Endothelial cell of umbilical vein (primary cell): Measurements from ENCODE around the gene SYCP3. TPM values are rescaled to one million over a fixed set of nuclear protein-coding genes. Genes with fewer than 3 reads are reported as not detected.
A peak's percentile ranks its signal among the peaks of the same experiment; 100 is the strongest.

Experiments used
- BruUV-seq: library from RNA; stranded (reverse); fragments of 400-500 nt; replicated peaks from 2 replicates; lab custom pipeline; 2021; lab: Mats Ljungman, UMichigan
- CTCF ChIA-PET: fragments of 300-600, 350-600 bp; sonication (Branson Sonifier 250); formaldehyde crosslinking; loops from one replicate; lab custom pipeline; 2021; ENCODE audit warnings: antibody characterized with exemption, inconsistent platforms; lab: Charles Lee
- POLR2A ChIA-PET: fragments of 300-600, 350-600 bp; sonication (Branson Sonifier 250); formaldehyde crosslinking; loops from one replicate; lab custom pipeline; 2021; ENCODE audit warnings: antibody characterized with exemption, inconsistent platforms; lab: Charles Lee
- DNase-seq: peaks from one replicate; pipeline ENCODE4 v3.0.0-alpha.2; 2011; ENCODE audit warnings: low read depth, low spot score
- FAIRE-seq: peaks from 2 replicates; lab custom pipeline; 2011; peaks lifted over from hg19 to GRCh38; lab: Jason Lieb, UNC
- H2AFZ ChIP-seq: 2 replicates; pipeline ENCODE4 v1.6.0; 2012; ENCODE audit warnings: low read depth, low read length, control low read depth, inconsistent platforms
- H3K27ac ChIP-seq: 2 replicates; pipeline ENCODE4 v1.5.1; 2011; ENCODE audit warnings: low read depth, mild to moderate bottlenecking, control low read depth, low read length, moderate library complexity; ENCODE audit not compliant: insufficient read depth
- H3K27me3 ChIP-seq, 2 experiments: 2 replicates each; pipeline versions ENCODE4 v1.6.0 to v1.6.1; 2011; ENCODE audit warnings: low read length in 2 of 2, mixed read lengths in 1 of 2; ENCODE audit not compliant: control insufficient read depth in 2 of 2, insufficient read depth in 2 of 2
- H3K36me3 ChIP-seq, 2 experiments: 2 replicates in 1 of 2; 3 replicates in 1 of 2; pipeline ENCODE4 v1.5.1; 2011; ENCODE audit warnings: low read length in 2 of 2, mild to moderate bottlenecking in 1 of 2, moderate library complexity in 1 of 2; ENCODE audit not compliant: control insufficient read depth in 2 of 2, insufficient read depth in 2 of 2; ENCODE audit errors: extremely low read depth in 1 of 2
- H3K4me1 ChIP-seq: 3 replicates; pipeline ENCODE4 v1.5.1; 2011; ENCODE audit warnings: mild to moderate bottlenecking, low read length; ENCODE audit not compliant: control insufficient read depth, insufficient read depth; ENCODE audit errors: extremely low read depth
- H3K4me2 ChIP-seq: 2 replicates; pipeline ENCODE4 v1.6.1; 2011; ENCODE audit warnings: low read length, control low read depth, mixed read lengths; ENCODE audit not compliant: insufficient read depth
- H3K4me3 ChIP-seq, 3 experiments: fragments of 200-600 bp in 1 of 3; sonication (generic), shearing (Covaris generic) in 1 of 3; replicated peaks in 1 of 3; 2 replicates each; pipeline ENCODE4 v1.5.1; 2011 to 2016; ENCODE audit warnings: control low read depth in 3 of 3, low read length in 3 of 3, mild to moderate bottlenecking in 2 of 3, inconsistent platforms in 1 of 3, low read depth in 1 of 3, moderate library complexity in 1 of 3; ENCODE audit not compliant: insufficient read depth in 1 of 3
- H3K79me2 ChIP-seq: 2 replicates; pipeline ENCODE4 v1.6.0; 2012; ENCODE audit warnings: low read length, inconsistent platforms; ENCODE audit not compliant: control insufficient read depth, insufficient read depth
- H3K9ac ChIP-seq: replicated peaks from 2 replicates; pipeline ENCODE3; 2011; ENCODE audit warnings: low read length, control low read depth; ENCODE audit not compliant: insufficient read depth; ENCODE audit errors: extremely low read depth
- H3K9me1 ChIP-seq: replicated peaks from 3 replicates; pipeline ENCODE4 v1.6.0; 2011; ENCODE audit warnings: mild to moderate bottlenecking, low read length; ENCODE audit not compliant: control insufficient read depth, insufficient read depth; ENCODE audit errors: extremely low read depth
- H3K9me3 ChIP-seq: replicated peaks from 2 replicates; pipeline ENCODE4 v1.5.1; 2012; ENCODE audit warnings: low read length, inconsistent platforms; ENCODE audit not compliant: control insufficient read depth, insufficient read depth
- H4K20me1 ChIP-seq: replicated peaks from 2 replicates; pipeline ENCODE3; 2011; ENCODE audit warnings: mild to moderate bottlenecking, low read length; ENCODE audit not compliant: control insufficient read depth, insufficient read depth; ENCODE audit errors: extremely low read depth
- CTCF ChIP-seq, 2 donors: IDR thresholded peaks; 1 replicate in 1 of 2; 2 replicates in 1 of 2; pipeline ENCODE4 v1.5.1; 2011; ENCODE audit warnings: low read length in 2 of 2, mild to moderate bottlenecking in 2 of 2, moderate library complexity in 2 of 2, control low read depth in 1 of 2, inconsistent platforms in 1 of 2, low read depth in 1 of 2; ENCODE audit not compliant: insufficient read depth in 1 of 2; ENCODE audit errors: extremely low read depth in 1 of 2
- FOS ChIP-seq: IDR thresholded peaks from 2 replicates; pipeline ENCODE4 v1.6.1; 2011; ENCODE audit warnings: mild to moderate bottlenecking, low read length, moderate library complexity, borderline replicate concordance; ENCODE audit not compliant: insufficient read depth
- GATA2 ChIP-seq: IDR thresholded peaks from 2 replicates; pipeline ENCODE4 v1.7.0; 2011; ENCODE audit warnings: low read depth, mild to moderate bottlenecking, moderate library complexity, mixed read lengths, low read length; ENCODE audit not compliant: insufficient read length, insufficient read depth
- POLR2A ChIP-seq: IDR thresholded peaks from 2 replicates; pipeline ENCODE4 v1.6.1; 2012; ENCODE audit warnings: low read depth, mild to moderate bottlenecking, control low read depth, low read length
- POLR2AphosphoS5 ChIP-seq: IDR thresholded peaks from 2 replicates; pipeline ENCODE4 v1.6.1; 2012; ENCODE audit warnings: low read depth, mild to moderate bottlenecking, control low read depth, low read length, moderate library complexity; ENCODE audit not compliant: insufficient read depth
- dilution Hi-C: fragments of 300-500 bp; cut with MboI; formaldehyde crosslinking; loops from one replicate; pipeline ENCODE4 v1.15.0; 2019; ENCODE audit warnings: low sequenced_read_pairs; ENCODE audit not compliant: extremely low pct_ligation_motif_present
- intact Hi-C: fragments of 100-400 bp; cut with micrococcal nuclease; formaldehyde crosslinking; loops from one replicate; pipeline ENCODE4 v1.10.0; 2022
- polyA plus RNA-seq, 4 experiments: library from polyadenylated mRNA; depleted of rRNA in 3 of 4; stranded (reverse) in 3 of 4; unstranded in 1 of 4; fragments of >200 nt; gene quantifications; 2 replicates each; pipeline versions ENCODE4 v1.2.1 to v1.2.3, GENCODE V29; 2011 to 2012; ENCODE audit warnings: missing spikeins in 1 of 4
- total RNA-seq: library from RNA; stranded (reverse); gene quantifications from 2 replicates; pipeline ENCODE4 v1.2.3, GENCODE V29; 2021

SYCP3 gene
- total and polyA plus RNA-seq, 2 donors (not counting 3 experiments of a cell fraction or from before 2014, with no cell fraction given): 0.29 TPM; not detected in 1

- no peak overlapping the region for H3K27ac ChIP-seq
- no peaks in the 10 kb centered on the region for H3K27me3 ChIP-seq
- H3K9me1 ChIP-seq: no peaks in the 10 kb centered on the region
- peak overlapping the region; percentile 87 for H3K4me2 ChIP-seq
- no peaks in the 10 kb centered on the region for H4K20me1 ChIP-seq
- BruUV-seq: TSS peak; percentile 19
- peak overlapping the region; percentile 76 for H2AFZ ChIP-seq
- DNase-seq (no peak), FAIRE-seq (no peak)
- H3K36me3 ChIP-seq: no peaks in the 10 kb centered on the region
- H3K9me3 ChIP-seq: no peaks in the 10 kb centered on the region
- ChIA-PET CTCF (interaction anchor here (0.8 to 1.2 kb wide), 5 partner anchors 10 to 75 kb away, joined by 3 to 7 read pairs (median 4); no protein-coding TSS in a partner anchor), POLR2A (no interaction called here)
- intact Hi-C loops (loop anchor here (5.0 to 10.0 kb wide), 2 partner anchors 292 to 1124 kb away; partner anchors contain the start of genes ARL1 and GAS2L3), dilution Hi-C loops (no loop called here)
- peaks cover 24% of the 10 kb centered on the region for H3K79me2 ChIP-seq
- peak overlapping the region; percentile 72 to 82 (median 81) for H3K4me3 ChIP-seq
- peaks cover 6% of the 10 kb centered on the region for H3K4me1 ChIP-seq
- TF ChIP-seq FOS (no peak), POLR2AphosphoS5 (no peak), GATA2 (no peak), CTCF (IDR thresholded peaks at IDR 0.05; ENCODE audit: extremely low read depth in 1 of 2, insufficient read depth in 1 of 2, low read depth in 1 of 2, low read length in 2 of 2) (no peak), POLR2A (no peak)
- peak overlapping the region; percentile 61 for H3K9ac ChIP-seq
These were observed 40.4 kb downstream of the SYCP3 start for GRCh38 chr12:101698800-101699347.
